HG03039 (cell line): ENCODE results near the gene KCNQ1.

Experiments used
- ATAC-seq: cut with Tn5 transposase; IDR thresholded peaks from one replicate; pipeline ENCODE4 v1.9.1; 2021; ENCODE audit warnings: mild to moderate bottlenecking, moderate library complexity; ENCODE audit not compliant: unreplicated experiment

Gene KCNQ1

GRCh38 chr11:2409611-2410468, 35.0 kb upstream of the KCNQ1 start:
- ATAC-seq, result no peak

GRCh38 chr11:2410616-2411015, 34.2 kb upstream of the KCNQ1 start:
- no peak for ATAC-seq

GRCh38 chr11:2411446-2412305, 33.1 kb upstream of the KCNQ1 start:
- no peak for ATAC-seq

- no peak for ATAC-seq
These were observed 32.5 kb upstream of the KCNQ1 start for GRCh38 chr11:2412323-2412722.

- no peak for ATAC-seq
These were observed 30.8 kb upstream of the KCNQ1 start for GRCh38 chr11:2413742-2414579.

- no peak for ATAC-seq
These were observed 30.2 kb upstream of the KCNQ1 start for GRCh38 chr11:2414616-2415015.

GRCh38 chr11:2415171-2415570, 29.6 kb upstream of the KCNQ1 start:
- ATAC-seq, result no peak

- ATAC-seq, result no peak
These were observed 29.0 kb upstream of the KCNQ1 start for GRCh38 chr11:2415601-2416380.

GRCh38 chr11:2416765-2417164, 28.0 kb upstream of the KCNQ1 start:
- no peak for ATAC-seq

- ATAC-seq, result no peak
These were observed 26.7 kb upstream of the KCNQ1 start for GRCh38 chr11:2417856-2418692.

GRCh38 chr11:2418693-2419360, 26.0 kb upstream of the KCNQ1 start:
- ATAC-seq, result no peak

GRCh38 chr11:2419638-2420501, 24.9 kb upstream of the KCNQ1 start:
- no peak for ATAC-seq

- peak; percentile 55 for ATAC-seq
These were observed 24.1 kb upstream of the KCNQ1 start for GRCh38 chr11:2420502-2421225.

- ATAC-seq, result no peak
These were observed 23.4 kb upstream of the KCNQ1 start for GRCh38 chr11:2421226-2421994.

- ATAC-seq, result no peak
These were observed 22.8 kb upstream of the KCNQ1 start for GRCh38 chr11:2421996-2422395.

- no peak for ATAC-seq
These were observed 22.2 kb upstream of the KCNQ1 start for GRCh38 chr11:2422461-2423156.
